PC-3 (cell line): ENCODE data around the gene LEKR1. TPM values are rescaled to one million over a fixed set of nuclear protein-coding genes. Genes with fewer than 3 reads are reported as not detected.
"Not testable (repeated sequence)": the region's sequence is repeated elsewhere in the genome, so short reads cannot be mapped to it uniquely, and the experiment has no call there.

ENCODE experiments used
- ATAC-seq: fragments of 200-7000 bp; cut with Tn5 transposase; 2 replicates; pipeline ENCODE4 v1.9.1; 2020; ENCODE audit warnings: mild to moderate bottlenecking, moderate library complexity
- BruUV-seq: library from RNA; stranded (reverse); fragments of 400-500 nt; replicated peaks from 2 replicates; lab custom pipeline; 2021; lab: Mats Ljungman, UMichigan
- CTCF ChIA-PET: fragments of 300-600 bp; sonication (Branson Sonifier 250); formaldehyde crosslinking; loops from one replicate; lab custom pipeline; 2022; ENCODE audit warnings: antibody characterized with exemption; lab: Charles Lee
- POLR2A ChIA-PET: fragments of 300-600 bp; sonication (Branson Sonifier 250); formaldehyde crosslinking; loops from one replicate; lab custom pipeline; 2022; ENCODE audit warnings: antibody characterized with exemption; ENCODE audit not compliant: unreplicated experiment; lab: Charles Lee
- DNase-seq: peaks from one replicate; pipeline ENCODE4 v3.0.0-alpha.2; 2015
- H2AFZ ChIP-seq: fragments of 300-600 bp; sonication (generic); 2 replicates; pipeline ENCODE4 v1.6.0; 2016; ENCODE audit warnings: antibody characterized with exemption, low read length
- H3F3A ChIP-seq: fragments of 300-600 bp; sonication (generic); one replicate; pipeline ENCODE4 v1.6.0; 2017; ENCODE audit warnings: antibody characterized with exemption, low read length, control low read depth, mild to moderate bottlenecking; ENCODE audit not compliant: unreplicated experiment
- H3K27ac ChIP-seq: fragments of 300-600 bp; sonication (generic); 2 replicates; pipeline ENCODE4 v1.5.1; 2016; ENCODE audit warnings: mild to moderate bottlenecking, low read length
- H3K27me3 ChIP-seq: fragments of 300-600 bp; sonication (generic); 2 replicates; pipeline ENCODE4 v1.6.1; 2016; ENCODE audit warnings: low read length, mixed read lengths
- H3K36me3 ChIP-seq: fragments of 300-600 bp; sonication (generic); 2 replicates; pipeline ENCODE4 v1.6.1; 2016; ENCODE audit warnings: low read depth, mixed run types, low read length, mixed read lengths
- H3K4me1 ChIP-seq: fragments of 300-600 bp; sonication (generic); 2 replicates; pipeline ENCODE4 v1.5.1; 2016; ENCODE audit warnings: low read length; ENCODE audit not compliant: insufficient read depth
- H3K4me2 ChIP-seq: fragments of 300-600 bp; sonication (generic); 2 replicates; pipeline ENCODE4 v1.6.0; 2016; ENCODE audit warnings: low read length
- H3K4me3 ChIP-seq: fragments of 300-600 bp; sonication (generic); 2 replicates; pipeline ENCODE4 v1.5.1; 2016; ENCODE audit warnings: mild to moderate bottlenecking, low read length, mixed read lengths
- H3K79me2 ChIP-seq: fragments of 300-600 bp; sonication (generic); 2 replicates; pipeline ENCODE4 v1.6.1; 2017; ENCODE audit warnings: low read length, mixed read lengths
- H3K9ac ChIP-seq: fragments of 300-600 bp; sonication (generic); 2 replicates; pipeline ENCODE4 v1.6.0; 2016; ENCODE audit warnings: mild to moderate bottlenecking, low read length
- H3K9me2 ChIP-seq: fragments of 300-600 bp; sonication (generic); replicated peaks from 2 replicates; pipeline ENCODE4 v1.6.1; 2016; ENCODE audit warnings: mixed run types, low read length, mixed read lengths
- H3K9me3 ChIP-seq: fragments of 300-600 bp; sonication (generic); 2 replicates; pipeline ENCODE4 v1.6.1; 2016; ENCODE audit warnings: low read length, mixed read lengths
- H4K20me1 ChIP-seq: fragments of 300-600 bp; sonication (generic); 2 replicates; pipeline ENCODE4 v1.6.1; 2016; ENCODE audit warnings: low read length, mixed read lengths
- CTCF ChIP-seq: fragments of 300-600 bp; sonication (generic); conservative IDR thresholded peaks from 2 replicates; pipeline ENCODE4 v1.5.1; 2017; ENCODE audit warnings: antibody characterized with exemption, low read depth, mild to moderate bottlenecking, low read length
- EZH2 ChIP-seq: fragments of 300-600 bp; sonication (generic); IDR thresholded peaks from one replicate; pipeline ENCODE4 v1.6.1; 2017; ENCODE audit warnings: antibody characterized with exemption, mild to moderate bottlenecking, low read length; ENCODE audit not compliant: unreplicated experiment
- EZH2phosphoT487 ChIP-seq: fragments of 300-600 bp; sonication (generic); IDR thresholded peaks from 2 replicates; pipeline ENCODE4 v1.6.1; 2018; ENCODE audit warnings: mild to moderate bottlenecking, antibody characterized with exemption, low read length, borderline replicate concordance
- intact Hi-C: fragments of 100-400 bp; cut with micrococcal nuclease; formaldehyde crosslinking; loops from 2 replicates; pipeline ENCODE4 v1.9.0; 2023
- total RNA-seq: library from RNA; depleted of rRNA; stranded (reverse); fragments of >200 nt; gene quantifications from 2 replicates; pipeline ENCODE4 v1.2.3, GENCODE V29; 2014

LEKR1 gene
- total RNA-seq, 1 experiment from 2014 or later: 0.15 TPM

GRCh38 chr3:156873906-156874305 lies 47.8 kb downstream of the LEKR1 start:
- H3K27ac ChIP-seq: no peak overlapping the region
- H3K4me2 ChIP-seq: no peak overlapping the region
- BruUV-seq: no TSS peak
- H3K36me3 ChIP-seq: peaks cover 14% of the 10 kb centered on the region
- CTCF ChIA-PET: no interaction called here
- no peaks in the 10 kb centered on the region for H3K4me1 ChIP-seq
- intact Hi-C loops: no loop called here
- no peaks in the 10 kb centered on the region for H3K9me2 ChIP-seq
- H3K27me3 ChIP-seq: no peaks in the 10 kb centered on the region
- no peak overlapping the region for H3K4me3 ChIP-seq
- ATAC-seq (no peak), DNase-seq (no peak)
- H3K79me2 ChIP-seq: no peaks in the 10 kb centered on the region
- no peaks in the 10 kb centered on the region for H3F3A ChIP-seq
- H4K20me1 ChIP-seq: no peaks in the 10 kb centered on the region
- peaks cover 43% of the 10 kb centered on the region for H3K9me3 ChIP-seq
- TF ChIP-seq EZH2phosphoT487 (no peak), CTCF (no peak), EZH2 (no peak)
- no peak overlapping the region for H2AFZ ChIP-seq
- POLR2A ChIA-PET: no interaction called here
- H3K9ac ChIP-seq: no peak overlapping the region

- H3K27me3 ChIP-seq, DNase-seq, H3K4me3 ChIP-seq, H3K4me2 ChIP-seq, H3K4me1 ChIP-seq, H3F3A ChIP-seq, CTCF ChIA-PET, POLR2A ChIA-PET, H3K9ac ChIP-seq, H2AFZ ChIP-seq, H3K27ac ChIP-seq, H3K79me2 ChIP-seq, intact Hi-C loops, H4K20me1 ChIP-seq, BruUV-seq, ATAC-seq, H3K9me2 ChIP-seq: not testable (repeated sequence)
- H3K36me3 ChIP-seq: peaks cover 13% of the 10 kb centered on the region
- peaks cover 30% of the 10 kb centered on the region for H3K9me3 ChIP-seq
These were observed 53.3 kb downstream of the LEKR1 start for GRCh38 chr3:156879491-156879890.

- ChIA-PET CTCF (no interaction called here), POLR2A (no interaction called here)
- H2AFZ ChIP-seq: no peak overlapping the region
- no peak overlapping the region for H3K27ac ChIP-seq
- TF ChIP-seq EZH2phosphoT487 (no peak), EZH2 (no peak), CTCF (no peak)
- H3K9me2 ChIP-seq: no peaks in the 10 kb centered on the region
- no peaks in the 10 kb centered on the region for H3K4me1 ChIP-seq
- no peaks in the 10 kb centered on the region; the same call in 1 of the 2 replicates for H3K36me3 ChIP-seq
- no peaks in the 10 kb centered on the region for H3K79me2 ChIP-seq
- intact Hi-C loops: no loop called here
- no peaks in the 10 kb centered on the region for H3K9me3 ChIP-seq
- no TSS peak for BruUV-seq
- ATAC-seq (no peak), DNase-seq (no peak)
- H3K9ac ChIP-seq: no peak overlapping the region
- H3F3A ChIP-seq: no peaks in the 10 kb centered on the region
- H3K4me2 ChIP-seq: no peak overlapping the region
- H3K4me3 ChIP-seq: no peak overlapping the region
- H3K27me3 ChIP-seq: no peaks in the 10 kb centered on the region
- no peaks in the 10 kb centered on the region for H4K20me1 ChIP-seq
These were observed 59.6 kb downstream of the LEKR1 start for GRCh38 chr3:156885761-156886160.
